Smooth muscle cell (in vitro differentiated cells): Measurements from ENCODE around the gene VAV1. TPM values are rescaled to one million over a fixed set of nuclear protein-coding genes. Genes with fewer than 3 reads are reported as not detected.
"Not testable (repeated sequence)": the region's sequence is repeated elsewhere in the genome, so short reads cannot be mapped to it uniquely, and the experiment has no call there.

Source experiments
- DNase-seq: peaks from one replicate; lab custom pipeline; 2025; ENCODE audit not compliant: unreplicated experiment; lab: John Stamatoyannopoulos, UW
- H2AFZ ChIP-seq: fragments of 200-600 bp; sonication (generic); 2 replicates; pipeline ENCODE4 v1.6.0; 2016; ENCODE audit warnings: antibody characterized with exemption, low read depth, mild to moderate bottlenecking
- H3F3A ChIP-seq: fragments of 200-600 bp; sonication (generic); 2 replicates; pipeline ENCODE4 v1.6.0; 2017; ENCODE audit warnings: antibody characterized with exemption, low read depth
- H3K27ac ChIP-seq: fragments of 200-600 bp; sonication (generic); 2 replicates; pipeline ENCODE4 v1.5.1; 2016; ENCODE audit warnings: low read depth, mild to moderate bottlenecking
- H3K27me3 ChIP-seq: fragments of 200-600 bp; sonication (generic); 2 replicates; pipeline ENCODE4 v1.6.1; 2016; ENCODE audit warnings: low read depth, mild to moderate bottlenecking
- H3K36me3 ChIP-seq: fragments of 200-600 bp; sonication (generic); 2 replicates; pipeline ENCODE4 v1.5.1; 2016; ENCODE audit warnings: low read depth
- H3K4me1 ChIP-seq: fragments of 200-600 bp; sonication (generic); 2 replicates; pipeline ENCODE4 v1.5.1; 2016; ENCODE audit warnings: low read depth
- H3K4me2 ChIP-seq: fragments of 200-600 bp; sonication (generic); 2 replicates; pipeline ENCODE4 v1.6.0; 2016; ENCODE audit warnings: mild to moderate bottlenecking
- H3K4me3 ChIP-seq: fragments of 200-600 bp; sonication (generic); 2 replicates; pipeline ENCODE4 v1.5.1; 2016; ENCODE audit warnings: mild to moderate bottlenecking
- H3K79me2 ChIP-seq: fragments of 200-600 bp; sonication (generic); 2 replicates; pipeline ENCODE4 v1.6.0; 2016; ENCODE audit warnings: low read depth, mild to moderate bottlenecking
- H3K9ac ChIP-seq: fragments of 200-600 bp; sonication (generic); 2 replicates; pipeline ENCODE4 v1.6.0; 2016; ENCODE audit warnings: low read depth
- H3K9me3 ChIP-seq: fragments of 200-600 bp; sonication (generic); replicated peaks from 2 replicates; pipeline ENCODE4 v1.5.1; 2016; ENCODE audit warnings: low read depth
- H4K20me1 ChIP-seq: fragments of 200-600 bp; sonication (generic); 2 replicates; pipeline ENCODE4 v1.6.0; 2016; ENCODE audit warnings: low read depth
- CTCF ChIP-seq: fragments of 200-600 bp; sonication (generic); IDR thresholded peaks from 2 replicates; pipeline ENCODE4 v1.5.1; 2017; ENCODE audit warnings: borderline replicate concordance, mild to moderate bottlenecking, antibody characterized with exemption; ENCODE audit not compliant: insufficient read depth, poor library complexity, severe bottlenecking
- WGBS: methylation state at CpG from one replicate; pipeline ENCODE4 v1.1.7; 2016; ENCODE audit warnings: low lambda C conversion rate; 5-methylcytosine and 5-hydroxymethylcytosine counted together
- polyA plus RNA-seq: library from polyadenylated mRNA; unstranded; fragments of >200 nt; fragmentation: Nextera tagmentation; extraction: Ambion mirVana; gene quantifications from 2 replicates; pipeline ENCODE4 v1.2.1, GENCODE V29; 2016
- total RNA-seq: library from RNA; depleted of rRNA; stranded (reverse); fragments of >200 nt; gene quantifications from 2 replicates; pipeline ENCODE4 v1.2.3, GENCODE V29; 2014

The VAV1 gene
- total and polyA plus RNA-seq, 2 experiments from 2014 or later, result not detected

- Histone ChIP-seq H3K36me3 (no peaks in the 10 kb centered on the region), H3K27ac (peak within 1 kb of the TSS; percentile 77), H3K4me3 (peak within 1 kb of the TSS; percentile 53), H3K9ac (no peak within 1 kb of the TSS), H3K4me2 (peak within 1 kb of the TSS; percentile 87), H3K4me1 (peaks cover 2% of the 10 kb centered on the region), H3K27me3 (no peaks in the 10 kb centered on the region), H3F3A (no peaks in the 10 kb centered on the region), H3K9me3 (no peaks in the 10 kb centered on the region), H3K79me2 (no peaks in the 10 kb centered on the region), H4K20me1 (no peaks in the 10 kb centered on the region), H2AFZ (peak within 1 kb of the TSS; percentile 70)
- WGBS, result 4% methylated on average over 40 of the region's 47 CpGs
- TF ChIP-seq CTCF, result no peak
- no peak for DNase-seq
Measured at GRCh38 chr19:6767357-6768235, 4.9 kb upstream of the VAV1 start, which contains the start of gene SH2D3A. Gene SH2D3A (minus strand): TSS chr19:6767435. CDS start chr19:6763748, 3,687 bp downstream.

- no peaks in the 10 kb centered on the region for H3K9me3 ChIP-seq
- H3K36me3 ChIP-seq, result no peaks in the 10 kb centered on the region
- H2AFZ ChIP-seq, result peak overlapping the region; percentile 23
- no peaks in the 10 kb centered on the region for H3F3A ChIP-seq
- no peaks in the 10 kb centered on the region for H3K79me2 ChIP-seq
- no peak overlapping the region for H3K4me2 ChIP-seq
- H3K4me1 ChIP-seq, result peaks cover 2% of the 10 kb centered on the region
- H3K27ac ChIP-seq, result no peak overlapping the region
- H4K20me1 ChIP-seq, result no peaks in the 10 kb centered on the region
- no peak for TF ChIP-seq CTCF
- whole genome bisulfite sequencing, result 68% methylated on average over 8 of the region's 8 CpGs
- no peak overlapping the region for H3K9ac ChIP-seq
- no peaks in the 10 kb centered on the region for H3K27me3 ChIP-seq
- H3K4me3 ChIP-seq, result no peak overlapping the region
- DNase-seq, result no peak
Measured at GRCh38 chr19:6768236-6768785, 4.2 kb upstream of the VAV1 start.

DNA sequence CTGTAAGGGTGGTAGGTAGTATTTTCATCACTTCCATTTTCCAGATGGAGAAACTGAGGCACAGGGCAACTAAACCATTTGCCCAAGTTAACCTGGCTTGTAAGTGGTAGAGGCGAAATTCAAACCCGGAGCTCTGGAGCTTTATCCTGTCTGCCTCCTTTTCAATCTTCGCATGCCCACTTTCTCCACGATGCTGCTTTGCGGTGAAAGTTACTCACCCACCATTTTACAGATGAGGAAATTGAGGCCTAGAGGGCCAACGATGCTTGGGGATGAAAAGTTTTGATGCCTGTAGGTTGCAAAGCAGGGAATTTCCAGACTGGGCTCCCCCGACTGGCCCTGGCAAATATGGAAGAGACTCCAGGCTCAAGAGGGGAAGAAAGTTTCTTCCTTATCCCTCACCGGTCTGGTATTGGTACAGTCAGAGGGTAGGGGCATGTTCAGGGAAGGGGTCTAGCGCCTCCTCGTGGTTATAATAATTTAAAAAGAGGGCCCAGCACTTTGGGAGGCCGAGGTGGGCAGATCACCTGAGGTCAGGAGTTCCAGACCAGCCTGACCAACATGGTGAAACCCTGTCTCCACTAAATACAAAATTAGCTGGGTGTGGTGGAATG lies 3.4 kb upstream of the VAV1 start:
- H4K20me1 ChIP-seq, result no peaks in the 10 kb centered on the region
- no peak overlapping the region for H2AFZ ChIP-seq
- H3F3A ChIP-seq, result no peaks in the 10 kb centered on the region
- H3K4me3 ChIP-seq, result no peak overlapping the region
- no peaks in the 10 kb centered on the region for H3K9me3 ChIP-seq
- peaks cover 2% of the 10 kb centered on the region for H3K4me1 ChIP-seq
- peak; percentile 22 for TF ChIP-seq CTCF
- H3K27ac ChIP-seq, result no peak overlapping the region
- no peak overlapping the region for H3K4me2 ChIP-seq
- WGBS, result 63% methylated on average over 11 of the region's 11 CpGs
- H3K9ac ChIP-seq, result no peak overlapping the region
- H3K27me3 ChIP-seq, result no peaks in the 10 kb centered on the region
- no peaks in the 10 kb centered on the region for H3K36me3 ChIP-seq
- DNase-seq, result no peak
- H3K79me2 ChIP-seq, result no peaks in the 10 kb centered on the region

GRCh38 chr19:6771648-6772027 lies 870 bp upstream of the VAV1 start:
- H3K4me1 ChIP-seq, H3K9me3 ChIP-seq, H4K20me1 ChIP-seq, H3K4me2 ChIP-seq, H3K36me3 ChIP-seq, H3K4me3 ChIP-seq, H3K27ac ChIP-seq, H3K27me3 ChIP-seq, DNase-seq, H3K79me2 ChIP-seq, H3K9ac ChIP-seq, H3F3A ChIP-seq, H2AFZ ChIP-seq: not testable (repeated sequence)
- WGBS, result 76% methylated on average over 7 of the region's 7 CpGs
